Right ventricle myocardium superior (tissue), 1 donor: Measurements from ENCODE around the gene SIGLEC7. TPM values are rescaled to one million over a fixed set of nuclear protein-coding genes. Genes with fewer than 3 reads are reported as not detected.

Experiments used
- ATAC-seq: fragments of 200-7000 bp; cut with Tn5 transposase; one replicate; pipeline ENCODE4 v1.9.1; 2020; ENCODE audit warnings: mild to moderate bottlenecking; ENCODE audit not compliant: poor library complexity
- DNase-seq: peaks from one replicate; pipeline ENCODE4 v3.0.0-alpha.2; 2020
- intact Hi-C: fragments of 100-400 bp; cut with DNase I; formaldehyde crosslinking; loops from one replicate; pipeline ENCODE4 v1.11.2; 2022
- long read RNA-seq: library from polyadenylated mRNA; unstranded; transcript quantifications from one replicate; pipeline ENCODE4 v2.0.0, GENCODE V29; 2021
- total RNA-seq: library from RNA; stranded (reverse); fragmentation: NEBNext Ultra II Directional; extraction: Animal tissue kit (Norgen Biotek cat#: 25700); gene quantifications from one replicate; pipeline ENCODE4 v1.2.1, GENCODE V29; 2021
- donor health status: DM: no; HTN: yes; CAD: no; lungs with severe emphysema.

Gene SIGLEC7
- total RNA-seq = 0.97 TPM
- long read RNA-seq, partial matches to known transcripts = 1 of 1 reads
- long read RNA-seq, other reads (novel, unspliced or antisense) = 0 of 1 reads

- ATAC-seq = peak; percentile 62
- DNase-seq = peak; percentile 72
- intact Hi-C loops = no loop called here
Measured at GRCh38 chr19:51142119-51142518, at the start of gene SIGLEC7. Gene SIGLEC7, plus strand, starts transcription at chr19:51142301. Its CDS starts 69 bp downstream, at chr19:51142370.

DNA sequence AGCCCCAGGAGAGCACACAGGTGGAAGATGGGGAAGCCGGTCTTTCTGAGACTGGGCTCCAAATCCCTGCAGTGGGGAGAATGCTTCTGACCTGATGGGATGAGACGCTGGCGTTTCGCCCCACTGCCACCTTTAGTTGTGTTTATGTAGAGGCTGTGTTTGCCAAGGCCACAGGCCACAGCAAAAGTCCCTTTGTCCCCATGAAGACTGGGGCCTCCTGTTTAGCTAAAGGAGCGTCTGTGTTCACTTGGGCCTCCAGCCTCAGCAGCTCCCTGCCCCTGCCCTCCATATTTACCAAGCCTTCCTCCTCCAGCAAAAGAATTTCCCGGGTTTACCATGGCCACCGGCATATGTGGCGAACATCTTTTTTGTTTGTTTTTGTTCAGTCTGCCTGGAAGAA is 49.0 kb upstream of the SIGLEC7 start:
- ATAC-seq = no peak
- DNase-seq = no peak
- intact Hi-C loops = loop anchor here (10.0 kb wide), 1 partner anchor 168 kb away; no protein-coding TSS in a partner anchor

- intact Hi-C loops = loop anchor here (2.0 to 10.0 kb wide), 2 partner anchors 73 to 169 kb away; no protein-coding TSS in a partner anchor
- ATAC-seq = no peak
Measured at GRCh38 chr19:51093510-51094345, 48.4 kb upstream of the SIGLEC7 start.

GRCh38 chr19:51094696-51095279 is 47.3 kb upstream of the SIGLEC7 start:
- intact Hi-C loops = loop anchor here (2.0 to 10.0 kb wide), 2 partner anchors 74 to 170 kb away; no protein-coding TSS in a partner anchor
- DNase-seq (no peak), ATAC-seq (no peak)

More at GRCh38 chr19:51093510-51094345, 48.4 kb upstream of the SIGLEC7 start:
- no peak for DNase-seq

GRCh38 chr19:51096473-51097165 is 45.5 kb upstream of the SIGLEC7 start:
- intact Hi-C loops = loop anchor here (10.0 kb wide), 1 partner anchor 172 kb away; no protein-coding TSS in a partner anchor

GRCh38 chr19:51097166-51097738 is 44.8 kb upstream of the SIGLEC7 start:
- ATAC-seq (peak; percentile 66), DNase-seq (peak; percentile 79)
- intact Hi-C loops = loop anchor here (10.0 kb wide), 1 partner anchor 172 kb away; no protein-coding TSS in a partner anchor

More at GRCh38 chr19:51096473-51097165, 45.5 kb upstream of the SIGLEC7 start:
- no peak for DNase-seq
- no peak for ATAC-seq

- intact Hi-C loops = loop anchor here (10.0 kb wide), 1 partner anchor 173 kb away; no protein-coding TSS in a partner anchor
- ATAC-seq (no peak), DNase-seq (no peak)
Measured at GRCh38 chr19:51097796-51098195, 44.3 kb upstream of the SIGLEC7 start.

DNA sequence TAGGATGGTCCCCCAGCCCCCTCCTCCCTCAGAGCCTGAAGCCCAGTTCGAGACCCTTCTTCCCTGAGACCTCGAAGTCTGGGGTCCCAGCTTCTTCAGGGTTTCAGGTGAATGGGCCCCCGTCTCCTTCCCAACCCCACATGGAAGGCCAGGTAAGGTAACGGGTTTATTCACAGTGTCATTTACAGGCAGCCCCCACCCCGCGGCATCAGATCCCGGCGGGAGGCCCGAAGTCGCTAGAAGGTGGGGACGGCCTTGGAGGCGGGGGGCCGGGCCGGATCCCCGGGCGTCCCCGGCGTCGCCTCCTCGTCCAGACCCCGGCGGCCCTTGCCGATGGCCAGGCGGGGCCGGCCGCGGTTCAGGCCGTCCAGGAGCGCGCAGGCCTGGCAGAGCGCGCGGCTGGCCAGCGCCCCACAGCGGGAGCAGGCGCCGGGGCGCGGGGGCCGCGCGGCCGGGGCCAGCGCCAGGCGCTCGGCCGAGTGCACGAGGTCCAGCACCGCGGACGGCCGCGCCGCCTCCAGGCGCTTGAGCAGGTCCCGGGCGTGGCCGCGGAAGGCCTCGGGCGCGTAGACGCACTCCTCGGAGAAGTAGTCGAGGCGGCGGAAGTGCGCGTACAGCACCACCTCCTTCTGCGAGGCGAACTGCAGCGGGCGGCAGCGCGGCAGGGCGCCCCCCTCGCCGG is 43.6 kb upstream of the SIGLEC7 start:
- ATAC-seq (peak; percentile 56), DNase-seq (peak; percentile 82)
- intact Hi-C loops = loop anchor here (10.0 kb wide), 1 partner anchor 174 kb away; no protein-coding TSS in a partner anchor

- intact Hi-C loops = loop anchor here (10.0 kb wide), 1 partner anchor 174 kb away; no protein-coding TSS in a partner anchor
- ATAC-seq (no peak), DNase-seq (no peak)
Measured at GRCh38 chr19:51099047-51099382, 43.1 kb upstream of the SIGLEC7 start.

DNA sequence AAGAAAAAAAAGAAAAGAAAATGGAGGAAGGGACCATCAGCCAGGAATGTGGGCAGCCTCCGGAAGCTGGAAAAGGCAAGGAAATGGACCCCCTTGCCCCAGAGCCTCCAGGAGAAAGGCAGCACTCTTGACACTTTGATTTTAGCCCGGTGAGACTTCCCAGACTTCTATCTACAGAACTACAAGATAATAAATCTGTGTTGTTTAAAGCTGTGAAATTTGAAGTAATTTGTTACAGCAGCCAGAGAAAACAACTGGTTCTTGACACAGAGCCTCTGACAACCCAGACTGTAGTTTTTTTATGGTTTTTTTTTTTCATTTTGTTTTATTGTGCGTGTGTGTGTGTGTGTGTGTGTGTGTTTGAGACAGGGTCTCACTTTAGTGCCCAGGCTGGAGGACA is 41.5 kb upstream of the SIGLEC7 start:
- DNase-seq (no peak), ATAC-seq (no peak)
- intact Hi-C loops = no loop called here

GRCh38 chr19:51101171-51101865 is 40.8 kb upstream of the SIGLEC7 start:
- ATAC-seq (peak; percentile 8), DNase-seq (no peak)
- intact Hi-C loops = no loop called here

DNA sequence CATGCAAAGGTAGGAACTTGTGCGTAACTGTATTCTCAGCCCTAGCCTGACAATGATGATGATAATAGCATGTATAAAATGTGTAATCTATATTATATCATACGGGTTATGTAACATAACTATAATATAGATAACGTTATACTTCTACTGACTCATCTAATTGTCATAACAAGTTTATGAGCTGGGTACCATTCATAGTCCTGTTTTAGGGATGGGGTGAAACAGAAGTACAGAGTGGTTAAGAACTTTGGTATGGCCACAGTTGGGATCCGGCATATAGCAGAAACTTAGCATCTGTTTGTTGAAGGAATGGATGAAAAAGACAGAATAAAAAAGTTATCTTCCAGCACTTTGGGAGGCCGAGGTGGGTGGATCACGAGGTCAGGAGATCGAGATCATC is 39.1 kb upstream of the SIGLEC7 start:
- no peak for DNase-seq
- no peak for ATAC-seq
- intact Hi-C loops = no loop called here

DNA sequence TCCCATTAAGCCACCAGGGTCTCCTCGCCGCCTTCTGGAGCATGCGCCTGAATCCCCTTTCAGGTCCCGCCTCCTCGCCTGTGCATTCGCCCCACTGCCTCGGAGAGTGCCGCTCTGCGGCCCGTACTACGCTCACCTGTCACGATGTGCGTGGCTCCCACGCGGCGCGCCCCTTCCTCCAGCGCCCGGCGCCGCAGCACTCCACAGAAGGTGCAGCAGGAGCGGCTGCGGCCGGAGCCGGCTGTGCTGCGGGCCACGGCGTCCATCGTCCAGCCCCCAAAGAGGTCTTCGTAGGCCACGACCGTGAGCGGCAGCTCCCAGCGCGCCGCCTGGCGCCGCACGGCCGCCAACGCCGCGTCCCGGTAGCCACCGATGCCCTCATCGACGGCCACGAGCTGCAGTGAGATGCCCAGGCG is 38.2 kb upstream of the SIGLEC7 start:
- no peak for DNase-seq
- ATAC-seq = no peak
- intact Hi-C loops = no loop called here

DNA sequence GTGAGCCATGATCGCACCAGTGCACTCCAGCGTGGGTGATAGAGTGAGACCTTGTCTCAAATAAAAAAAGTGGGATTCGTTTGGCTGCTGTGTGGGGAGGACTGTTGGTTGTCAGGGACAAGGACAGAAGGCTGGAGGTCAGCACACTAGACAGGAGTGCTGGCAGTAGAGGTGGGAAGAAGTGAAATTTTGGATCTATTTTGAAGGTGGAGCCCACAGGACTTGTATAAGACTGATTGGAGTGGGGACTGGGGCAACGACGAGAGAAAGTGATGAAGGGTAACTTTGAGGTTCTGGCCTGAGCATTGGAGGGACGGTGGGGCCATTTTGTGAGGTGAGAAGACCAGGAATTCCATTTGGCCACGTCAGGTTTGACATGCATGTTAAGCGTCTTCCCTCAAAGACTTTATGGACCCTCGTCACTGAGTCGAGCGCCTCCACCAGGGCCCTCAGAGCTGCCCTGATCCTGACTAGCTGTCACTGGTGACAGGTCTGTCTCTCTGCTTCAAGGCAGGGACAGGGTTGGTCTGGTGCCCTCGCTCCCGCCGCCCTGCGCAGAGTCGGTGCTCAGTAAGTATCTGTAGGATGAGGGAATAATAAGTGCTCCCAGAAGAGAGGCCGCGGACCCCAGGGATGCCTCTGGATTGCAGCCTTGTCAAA is 34.6 kb upstream of the SIGLEC7 start:
- intact Hi-C loops = no loop called here
- ATAC-seq = peak; percentile 4
- DNase-seq = peak; percentile 63

DNA sequence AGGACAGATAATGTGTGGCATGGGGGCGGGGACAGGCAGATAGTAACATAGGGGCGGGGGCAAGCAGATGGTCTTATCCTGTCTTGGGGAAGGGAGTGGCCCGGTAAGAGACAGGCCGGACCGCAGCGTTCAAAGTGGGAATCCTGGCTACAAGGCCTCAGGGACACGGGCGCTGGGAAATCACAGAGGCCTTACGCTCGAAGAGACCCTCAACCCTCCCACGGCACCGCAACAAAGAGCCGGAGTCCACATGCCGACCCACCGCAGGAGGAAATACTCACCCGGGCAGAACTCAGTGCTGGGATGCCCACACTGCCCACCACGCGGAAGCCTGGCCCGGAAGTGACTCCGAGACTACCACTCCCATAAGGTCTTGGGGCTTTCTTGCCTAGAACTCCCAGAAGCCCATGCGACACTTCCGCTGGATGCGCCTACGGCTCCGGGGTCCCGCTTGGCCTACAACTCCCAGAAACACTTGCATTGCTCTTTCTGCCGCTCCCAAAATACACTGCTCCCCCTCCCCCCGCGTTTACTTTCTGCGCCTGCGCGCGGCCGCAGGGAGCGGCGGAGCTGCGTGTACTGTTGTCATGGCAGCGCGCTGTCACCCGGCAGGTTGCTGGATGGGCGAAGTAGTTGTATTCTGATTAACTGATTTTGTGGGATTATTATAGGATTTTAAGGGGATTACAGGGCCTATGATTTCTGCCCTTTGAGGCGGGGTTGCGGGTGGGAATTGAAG is 33.9 kb upstream of the SIGLEC7 start, which contains the start of gene CTU1:
Gene CTU1 (minus strand): TSS at position 344 of the 739 bp plus-strand sequence. CDS start 3,840 bp downstream, outside the sequence.
- ATAC-seq (peak; percentile 99), DNase-seq (peak; percentile 98)
- intact Hi-C loops = no loop called here

GRCh38 chr19:51108805-51109146 is 33.3 kb upstream of the SIGLEC7 start:
- ATAC-seq = peak; percentile 76
- intact Hi-C loops = no loop called here
- DNase-seq = no peak
